Amygdala (tissue), 56 donors: ENCODE results near the gene KIF12.
"Not testable (repeated sequence)": the region's sequence is repeated elsewhere in the genome, so short reads cannot be mapped to it uniquely, and the experiment has no call there.

Experiments used
- DNase-seq, 56 donors: peaks; one replicate each; lab custom pipeline; 2025; lab: John Stamatoyannopoulos, UW

Gene KIF12

DNA sequence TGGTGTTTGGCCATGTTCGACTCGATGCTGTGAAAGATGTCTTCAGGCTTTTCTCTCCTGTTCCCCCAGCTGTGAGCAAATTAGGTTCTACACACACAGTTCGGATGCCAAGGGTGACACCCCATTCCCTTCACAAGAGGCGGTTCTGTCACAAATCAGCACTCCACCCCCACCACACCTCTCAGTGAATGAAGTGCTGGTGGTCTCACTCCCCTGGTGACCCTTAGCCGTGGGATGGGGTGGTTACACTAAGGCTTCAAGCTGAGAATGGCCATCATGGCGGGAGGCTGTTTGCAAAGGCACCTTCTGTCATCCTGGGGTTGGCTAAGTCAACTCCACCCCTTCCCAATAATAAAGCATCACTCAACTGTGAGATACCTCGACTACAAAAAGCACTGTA is 47.4 kb downstream of the KIF12 start:
- no peak for DNase-seq

- DNase-seq = no peak
Measured at GRCh38 chr9:114051281-114051680, 47.8 kb downstream of the KIF12 start.

DNA sequence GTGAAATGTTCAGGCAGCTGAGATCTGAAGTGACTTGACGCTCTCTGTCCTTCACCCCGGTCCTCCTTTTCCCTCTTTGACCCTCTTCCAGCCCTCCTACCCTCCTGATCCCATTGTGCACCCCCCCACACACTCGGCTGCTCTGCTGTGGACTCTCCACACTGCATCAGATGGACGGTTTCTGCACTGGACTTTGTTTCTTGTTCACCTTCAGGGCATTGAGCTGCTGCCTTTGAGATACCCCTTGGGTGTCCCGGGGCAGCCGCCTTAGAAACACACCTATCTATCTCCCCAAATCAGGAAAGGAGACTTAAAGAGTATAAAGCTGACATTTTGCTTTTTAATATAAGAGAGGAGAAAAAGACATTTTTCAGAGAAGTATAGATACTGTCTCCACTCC is 48.4 kb downstream of the KIF12 start:
- DNase-seq = no peak

- DNase-seq = no peak
Measured at GRCh38 chr9:114050226-114050568, 48.9 kb downstream of the KIF12 start.

GRCh38 chr9:114049441-114050225 is 49.5 kb downstream of the KIF12 start:
- DNase-seq = peak in 1 of 56 donors; percentile 14

DNA sequence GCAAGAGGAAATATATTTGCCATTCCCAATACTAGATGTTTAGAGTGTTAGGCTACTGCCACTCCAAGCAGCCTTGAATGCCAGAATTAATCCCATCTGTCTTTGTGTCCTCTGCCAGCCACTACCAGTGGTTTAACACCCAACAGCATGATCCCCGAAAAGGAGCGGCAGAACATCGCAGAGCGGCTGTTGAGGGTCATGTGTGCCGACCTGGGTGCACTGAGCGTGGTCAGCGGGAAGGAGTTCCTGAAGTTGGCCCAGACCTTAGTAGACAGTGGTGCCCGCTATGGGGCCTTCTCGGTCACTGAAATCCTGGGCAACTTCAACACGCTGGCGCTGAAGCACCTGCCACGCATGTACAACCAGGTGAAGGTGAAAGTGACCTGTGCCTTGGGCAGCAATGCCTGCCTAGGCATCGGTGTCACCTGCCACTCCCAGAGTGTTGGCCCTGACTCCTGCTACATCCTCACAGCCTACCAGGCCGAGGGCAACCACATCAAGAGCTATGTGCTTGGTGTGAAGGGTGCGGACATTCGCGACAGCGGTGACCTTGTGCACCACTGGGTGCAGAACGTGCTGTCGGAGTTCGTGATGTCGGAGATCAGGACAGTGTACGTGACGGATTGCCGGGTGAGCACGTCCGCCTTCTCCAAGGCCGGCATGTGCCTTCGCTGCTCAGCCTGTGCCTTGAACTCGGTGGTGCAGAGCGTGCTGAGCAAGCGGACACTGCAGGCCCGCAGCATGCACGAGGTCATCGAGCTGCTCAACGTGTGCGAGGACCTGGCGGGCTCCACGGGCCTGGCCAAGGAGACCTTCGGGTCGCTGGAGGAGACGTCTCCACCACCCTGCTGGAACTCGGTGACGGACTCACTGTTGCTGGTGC is 50.3 kb downstream of the KIF12 start:
- no peak for DNase-seq

GRCh38 chr9:114047717-114048116 is 51.4 kb downstream of the KIF12 start:
- DNase-seq = no peak

GRCh38 chr9:114046875-114047274 is 52.2 kb downstream of the KIF12 start:
- DNase-seq = no peak

DNA sequence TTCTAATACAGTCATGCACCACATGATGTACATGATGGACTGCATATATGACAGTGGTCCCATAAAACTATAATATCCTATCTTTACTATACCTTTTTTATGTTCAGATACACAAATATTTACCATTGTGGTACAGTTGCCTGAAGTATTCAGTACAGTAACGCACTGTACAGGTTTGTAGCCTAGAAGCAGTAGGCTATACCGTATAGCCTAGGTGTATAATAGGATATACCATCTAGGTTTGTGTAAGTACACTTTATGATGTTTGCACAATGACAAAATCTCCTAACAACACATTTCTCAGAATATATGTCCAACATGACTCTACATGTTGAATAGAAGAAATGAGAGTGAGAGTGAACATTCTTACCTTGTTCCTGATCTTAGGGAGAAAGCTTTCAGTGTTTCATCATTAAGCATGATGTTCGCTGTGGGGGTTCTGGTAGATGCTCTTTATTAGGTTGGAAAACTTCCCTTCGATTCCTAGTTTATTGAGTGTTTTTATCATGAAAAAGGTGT is 52.8 kb downstream of the KIF12 start:
- no peak for DNase-seq

DNA sequence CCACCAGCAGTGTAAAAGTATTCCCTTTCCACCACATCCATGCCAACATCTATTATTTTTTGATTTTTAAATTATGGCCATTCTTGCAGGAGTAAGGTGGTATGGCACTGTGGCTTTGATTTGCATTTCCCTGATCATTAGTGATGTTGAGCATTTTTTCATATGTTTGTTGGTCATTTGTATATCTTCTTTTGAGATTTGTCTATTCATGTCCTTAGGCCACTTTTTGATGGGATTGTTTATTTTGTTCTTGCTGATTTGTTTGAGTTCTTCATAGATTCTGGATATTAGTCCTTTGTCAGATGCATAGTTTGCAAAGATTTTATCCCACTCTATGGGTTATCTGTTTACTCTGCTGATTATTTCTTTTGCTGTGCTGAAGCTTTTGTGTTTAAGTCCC is 55.4 kb downstream of the KIF12 start:
- not testable (repeated sequence) for DNase-seq
